Measurements from ENCODE around the gene MLLT6. TPM values are rescaled to one million over a fixed set of nuclear protein-coding genes. Genes with fewer than 3 reads are reported as not detected.
A peak's percentile ranks its signal among the peaks of the same experiment; 100 is the strongest.

The MLLT6 gene
- total RNA-seq, 1 donor from 2014 or later, result 7.4 TPM

GRCh38 chr17:38658741-38659345, 46.2 kb upstream of the MLLT6 start:
- Histone ChIP-seq H3K9me3 (ENCODE audit: low read depth) (no peaks in the 10 kb centered on the region), H2AFZ (replicated peaks) (no peak overlapping the region), H3K4me1 (peaks cover 26% of the 10 kb centered on the region), H3K79me2 (ENCODE audit: low read depth) (no peaks in the 10 kb centered on the region), H3K27me3 (no peaks in the 10 kb centered on the region), H4K20me1 (ENCODE audit: low read depth) (no peaks in the 10 kb centered on the region), H3K36me3 (no peaks in the 10 kb centered on the region), H3F3A (ENCODE audit: low read depth) (peaks cover 11% of the 10 kb centered on the region), H3K9ac (no peak overlapping the region), H3K4me2 (no peak overlapping the region), H3K27ac (no peak overlapping the region), H3K4me3 (no peak overlapping the region)
- Mint-ChIP-seq H3K4me3 (no peak overlapping the region), H3K27me3 (ENCODE audit: insufficient read depth, low read depth) (peaks cover 9% of the 10 kb centered on the region), H3K27ac (no peak overlapping the region), H3K9me3 (no peaks in the 10 kb centered on the region), H3K36me3 (no peaks in the 10 kb centered on the region), H3K4me1 (peaks cover 41% of the 10 kb centered on the region)
- no peak for DNase-seq (ENCODE audit: low spot score)
- no peak for TF ChIP-seq EZH2 (IDR thresholded peaks at IDR 0.05)
- no peak for TF ChIP-seq EZH2phosphoT487 (IDR thresholded peaks at IDR 0.05)
- no peak for TF ChIP-seq CTCF (IDR thresholded peaks at IDR 0.05)

GRCh38 chr17:38659415-38659814, 45.7 kb upstream of the MLLT6 start:
- H4K20me1 ChIP-seq (ENCODE audit: low read depth), result no peaks in the 10 kb centered on the region

GRCh38 chr17:38660097-38661025, 44.7 kb upstream of the MLLT6 start:
- Histone ChIP-seq H3K4me1 (peaks cover 13% of the 10 kb centered on the region), H3K9me3 (ENCODE audit: low read depth) (no peaks in the 10 kb centered on the region), H3F3A (ENCODE audit: low read depth) (peaks cover 16% of the 10 kb centered on the region), H2AFZ (replicated peaks) (no peak overlapping the region), H3K79me2 (ENCODE audit: low read depth) (no peaks in the 10 kb centered on the region), H4K20me1 (ENCODE audit: low read depth) (no peaks in the 10 kb centered on the region), H3K4me2 (no peak overlapping the region), H3K9ac (no peak overlapping the region), H3K27me3 (no peaks in the 10 kb centered on the region), H3K36me3 (no peaks in the 10 kb centered on the region), H3K4me3 (no peak overlapping the region), H3K27ac (no peak overlapping the region)
- Mint-ChIP-seq H3K27ac (peak overlapping the region; percentile 19), H3K27me3 (ENCODE audit: insufficient read depth, low read depth) (peaks cover 12% of the 10 kb centered on the region), H3K9me3 (no peaks in the 10 kb centered on the region), H3K36me3 (no peaks in the 10 kb centered on the region), H3K4me1 (peaks cover 31% of the 10 kb centered on the region), H3K4me3 (no peak overlapping the region)
- no peak for DNase-seq (ENCODE audit: low spot score)
- TF ChIP-seq EZH2phosphoT487 (IDR thresholded peaks at IDR 0.05), result no peak
- no peak for TF ChIP-seq EZH2 (IDR thresholded peaks at IDR 0.05)
- no peak for TF ChIP-seq CTCF (IDR thresholded peaks at IDR 0.05)

More at GRCh38 chr17:38659415-38659814, 45.7 kb upstream of the MLLT6 start:
- H3K4me3 ChIP-seq, result no peak overlapping the region
- H3F3A ChIP-seq (ENCODE audit: low read depth), result peaks cover 12% of the 10 kb centered on the region
- no peak overlapping the region for H2AFZ ChIP-seq (replicated peaks)
- H3K9ac ChIP-seq, result no peak overlapping the region
- Mint-ChIP-seq H3K36me3 (no peaks in the 10 kb centered on the region), H3K9me3 (no peaks in the 10 kb centered on the region), H3K4me3 (no peak overlapping the region), H3K27me3 (ENCODE audit: insufficient read depth, low read depth) (peaks cover 10% of the 10 kb centered on the region), H3K4me1 (peaks cover 37% of the 10 kb centered on the region), H3K27ac (no peak overlapping the region)
- H3K4me2 ChIP-seq, result no peak overlapping the region
- DNase-seq (ENCODE audit: low spot score), result no peak
- H3K4me1 ChIP-seq, result peaks cover 21% of the 10 kb centered on the region
- no peak overlapping the region for H3K27ac ChIP-seq
- no peaks in the 10 kb centered on the region for H3K27me3 ChIP-seq
- H3K9me3 ChIP-seq (ENCODE audit: low read depth), result no peaks in the 10 kb centered on the region
- no peaks in the 10 kb centered on the region for H3K36me3 ChIP-seq
- no peaks in the 10 kb centered on the region for H3K79me2 ChIP-seq (ENCODE audit: low read depth)
- TF ChIP-seq EZH2phosphoT487 (IDR thresholded peaks at IDR 0.05), result no peak
- no peak for TF ChIP-seq CTCF (IDR thresholded peaks at IDR 0.05)
- no peak for TF ChIP-seq EZH2 (IDR thresholded peaks at IDR 0.05)
